Glutamatergic neuron (in vitro differentiated cells): ENCODE results near the gene POLD4. TPM values are rescaled to one million over a fixed set of nuclear protein-coding genes. Genes with fewer than 3 reads are reported as not detected.
A peak's percentile ranks its signal among the peaks of the same experiment; 100 is the strongest.
"Not testable (repeated sequence)": the region's sequence is repeated elsewhere in the genome, so short reads cannot be mapped to it uniquely, and the experiment has no call there.

Experiments used
- DNase-seq: peaks from one replicate; pipeline ENCODE4 v3.0.0; 2022
- H3K27ac Mint-ChIP-seq: one replicate; pipeline ENCODE4 v1.8.0; 2020; ENCODE audit warnings: mild to moderate bottlenecking, mixed read lengths, inconsistent platforms; ENCODE audit not compliant: unreplicated experiment
- H3K27me3 Mint-ChIP-seq: one replicate; pipeline ENCODE4 v1.8.0; 2020; ENCODE audit warnings: mild to moderate bottlenecking, moderate library complexity, mixed read lengths, inconsistent platforms; ENCODE audit not compliant: unreplicated experiment
- H3K36me3 Mint-ChIP-seq: one replicate; pipeline ENCODE4 v1.8.0; 2020; ENCODE audit warnings: mild to moderate bottlenecking, mixed read lengths, inconsistent platforms; ENCODE audit not compliant: unreplicated experiment
- H3K4me1 Mint-ChIP-seq: one replicate; pipeline ENCODE4 v1.8.0; 2020; ENCODE audit warnings: mild to moderate bottlenecking, low read depth, mixed read lengths, inconsistent platforms; ENCODE audit not compliant: unreplicated experiment
- H3K4me3 Mint-ChIP-seq: one replicate; pipeline ENCODE4 v1.8.0; 2020; ENCODE audit warnings: mild to moderate bottlenecking, mixed read lengths, inconsistent platforms; ENCODE audit not compliant: unreplicated experiment
- H3K9me3 Mint-ChIP-seq: one replicate; pipeline ENCODE4 v1.8.0; 2020; ENCODE audit warnings: mild to moderate bottlenecking, moderate library complexity, mixed read lengths, inconsistent platforms; ENCODE audit not compliant: unreplicated experiment
- total RNA-seq: library from RNA; stranded (reverse); fragmentation: NEBNext Ultra II Directional; extraction: Animal tissue kit (Norgen Biotek cat#: 25700); gene quantifications from one replicate; pipeline ENCODE4 v1.2.1, GENCODE V29; 2021; ENCODE audit not compliant: unreplicated experiment
- TF ChIP-seq, protein P1 (sequence below): fragments of 200-600 bp; sonication (generic); IDR thresholded peaks from one replicate; pipeline ENCODE4 v1.5.0; 2021; ENCODE audit not compliant: partially characterized antibody, unreplicated experiment

Gene POLD4
- total RNA-seq, 1 donor from 2014 or later = 15.4 TPM

GRCh38 chr11:67323526-67323925 lies 29.8 kb downstream of the POLD4 start:
- H3K9me3 Mint-ChIP-seq = no peaks in the 10 kb centered on the region

DNA sequence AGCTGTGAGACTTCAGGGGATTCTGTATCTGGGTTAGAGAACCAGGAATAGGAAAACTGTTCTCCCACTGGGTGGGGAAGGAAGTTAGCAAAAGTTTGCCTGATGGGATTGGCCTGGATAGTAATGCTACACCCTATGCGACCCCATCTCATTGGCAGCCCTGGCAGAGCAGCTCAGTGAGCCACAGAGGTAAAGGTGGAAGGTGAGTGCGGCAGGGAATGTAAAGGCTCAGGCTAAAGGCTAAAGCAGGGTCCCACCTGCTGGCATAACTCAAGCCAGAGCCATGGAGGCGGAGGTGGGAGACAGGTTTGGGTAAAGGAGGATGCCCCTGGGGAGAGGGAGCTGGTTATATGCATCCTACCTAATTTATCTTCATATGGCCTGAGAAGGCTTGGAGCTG lies 31.3 kb downstream of the POLD4 start:
- Mint-ChIP-seq H3K9me3 (peaks cover 1% of the 10 kb centered on the region), H3K4me1 (no peaks in the 10 kb centered on the region), H3K4me3 (no peak overlapping the region), H3K27me3 (peaks cover 4% of the 10 kb centered on the region), H3K27ac (no peak overlapping the region), H3K36me3 (no peaks in the 10 kb centered on the region)
- DNase-seq = no peak
- TF ChIP-seq, protein P1, sequence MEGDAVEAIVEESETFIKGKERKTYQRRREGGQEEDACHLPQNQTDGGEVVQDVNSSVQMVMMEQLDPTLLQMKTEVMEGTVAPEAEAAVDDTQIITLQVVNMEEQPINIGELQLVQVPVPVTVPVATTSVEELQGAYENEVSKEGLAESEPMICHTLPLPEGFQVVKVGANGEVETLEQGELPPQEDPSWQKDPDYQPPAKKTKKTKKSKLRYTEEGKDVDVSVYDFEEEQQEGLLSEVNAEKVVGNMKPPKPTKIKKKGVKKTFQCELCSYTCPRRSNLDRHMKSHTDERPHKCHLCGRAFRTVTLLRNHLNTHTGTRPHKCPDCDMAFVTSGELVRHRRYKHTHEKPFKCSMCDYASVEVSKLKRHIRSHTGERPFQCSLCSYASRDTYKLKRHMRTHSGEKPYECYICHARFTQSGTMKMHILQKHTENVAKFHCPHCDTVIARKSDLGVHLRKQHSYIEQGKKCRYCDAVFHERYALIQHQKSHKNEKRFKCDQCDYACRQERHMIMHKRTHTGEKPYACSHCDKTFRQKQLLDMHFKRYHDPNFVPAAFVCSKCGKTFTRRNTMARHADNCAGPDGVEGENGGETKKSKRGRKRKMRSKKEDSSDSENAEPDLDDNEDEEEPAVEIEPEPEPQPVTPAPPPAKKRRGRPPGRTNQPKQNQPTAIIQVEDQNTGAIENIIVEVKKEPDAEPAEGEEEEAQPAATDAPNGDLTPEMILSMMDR = no peak

More at GRCh38 chr11:67323526-67323925, 29.8 kb downstream of the POLD4 start:
- no peak overlapping the region for H3K27ac Mint-ChIP-seq
- no peak for DNase-seq
- no peaks in the 10 kb centered on the region for H3K36me3 Mint-ChIP-seq
- H3K4me3 Mint-ChIP-seq = no peak overlapping the region
- H3K4me1 Mint-ChIP-seq = no peaks in the 10 kb centered on the region
- peaks cover 2% of the 10 kb centered on the region for H3K27me3 Mint-ChIP-seq
- TF ChIP-seq, protein P1 = no peak

DNA sequence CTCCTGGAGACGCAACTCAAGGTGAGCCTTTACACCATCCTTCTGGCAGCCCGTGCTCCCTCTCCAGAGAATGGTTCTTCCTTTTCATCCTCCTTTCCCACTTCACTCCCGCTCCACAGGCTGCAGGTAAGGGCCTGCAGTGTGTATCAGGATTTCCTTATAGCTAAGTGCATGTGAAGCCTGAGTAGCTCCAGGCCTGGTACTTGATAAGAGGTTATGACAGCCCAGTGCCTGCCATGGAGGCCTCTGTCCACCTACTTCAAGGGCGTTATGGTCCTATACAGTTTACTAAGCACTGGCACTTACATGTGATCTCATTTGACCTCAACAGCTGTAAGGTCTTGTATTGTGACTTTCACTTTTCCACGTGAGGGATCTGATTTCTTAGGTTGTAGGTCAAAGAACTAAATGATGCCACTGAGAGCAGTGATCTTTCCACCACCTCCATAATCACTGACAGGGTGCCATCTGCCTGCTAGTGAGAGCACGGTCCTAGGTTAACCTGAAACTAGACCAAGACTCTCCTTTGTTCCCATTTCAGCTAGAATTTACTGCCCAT lies 32.0 kb downstream of the POLD4 start:
- H3K4me3 Mint-ChIP-seq = no peak overlapping the region
- no peak overlapping the region for H3K27ac Mint-ChIP-seq
- H3K9me3 Mint-ChIP-seq = peaks cover 1% of the 10 kb centered on the region
- H3K27me3 Mint-ChIP-seq = peaks cover 4% of the 10 kb centered on the region
- no peak for DNase-seq
- no peaks in the 10 kb centered on the region for H3K36me3 Mint-ChIP-seq
- TF ChIP-seq, protein P1 = no peak
- H3K4me1 Mint-ChIP-seq = no peaks in the 10 kb centered on the region

DNA sequence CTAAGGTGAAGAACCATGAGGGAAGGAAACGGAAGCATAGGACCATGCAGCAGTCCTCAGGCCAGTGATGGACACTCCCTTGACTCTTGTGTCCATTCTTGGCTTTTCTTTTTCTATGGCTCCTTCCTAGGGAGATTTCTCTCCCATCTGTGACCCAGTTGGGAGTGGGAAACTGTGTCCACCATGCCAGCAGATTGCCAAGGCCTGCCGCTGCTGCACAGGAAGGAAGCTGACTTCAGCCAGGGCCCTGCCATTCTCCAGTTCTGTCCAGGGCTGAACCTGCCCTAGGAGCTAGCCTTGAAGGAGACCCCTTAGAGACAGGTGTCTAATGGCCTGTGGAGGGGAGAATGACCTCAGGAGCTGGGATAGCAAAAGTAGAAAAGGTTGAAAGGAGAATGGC lies 32.7 kb downstream of the POLD4 start:
- Mint-ChIP-seq H3K9me3 (peaks cover 3% of the 10 kb centered on the region), H3K4me3 (no peak overlapping the region), H3K4me1 (no peaks in the 10 kb centered on the region), H3K27me3 (peaks cover 4% of the 10 kb centered on the region), H3K36me3 (no peaks in the 10 kb centered on the region), H3K27ac (no peak overlapping the region)
- no peak for DNase-seq
- TF ChIP-seq, protein P1 = no peak

- peaks cover 3% of the 10 kb centered on the region for H3K9me3 Mint-ChIP-seq
- H3K4me3 Mint-ChIP-seq = peak overlapping the region; percentile 46
- H3K27ac Mint-ChIP-seq = no peak overlapping the region
- TF ChIP-seq, protein P1 = no peak
- no peaks in the 10 kb centered on the region for H3K4me1 Mint-ChIP-seq
- no peaks in the 10 kb centered on the region for H3K36me3 Mint-ChIP-seq
- no peak for DNase-seq
- H3K27me3 Mint-ChIP-seq = peaks cover 4% of the 10 kb centered on the region
Observed at GRCh38 chr11:67320011-67320410, 33.3 kb downstream of the POLD4 start.

DNA sequence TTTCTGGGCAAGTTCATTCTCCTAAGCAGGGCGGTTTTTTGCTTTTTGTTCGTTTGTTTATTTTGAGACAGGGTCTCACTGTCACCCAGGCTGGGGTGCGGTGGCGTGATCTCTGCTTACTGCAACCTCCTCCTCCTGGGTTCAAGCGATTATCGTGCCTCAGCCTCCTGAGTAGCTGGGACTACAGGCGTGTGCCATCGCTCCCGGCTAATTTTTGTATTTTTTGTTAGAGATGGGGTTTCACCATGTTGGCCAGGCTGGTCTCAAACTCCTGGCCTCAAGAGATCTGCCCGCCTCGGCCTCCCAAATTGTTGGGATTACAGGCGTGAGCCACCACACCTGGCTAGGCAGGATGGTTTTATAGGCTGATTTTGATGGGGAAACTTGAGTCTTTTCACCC lies 34.5 kb downstream of the POLD4 start:
- not testable (repeated sequence) for H3K27ac Mint-ChIP-seq, H3K36me3 Mint-ChIP-seq, H3K27me3 Mint-ChIP-seq, H3K4me1 Mint-ChIP-seq, DNase-seq, H3K9me3 Mint-ChIP-seq
- H3K4me3 Mint-ChIP-seq = peak overlapping the region; percentile 71
